HCT116 (cell line): ENCODE measurements around the gene CNTN4. TPM values are rescaled to one million over a fixed set of nuclear protein-coding genes. Genes with fewer than 3 reads are reported as not detected.

Experiments
- ATAC-seq: fragments of 200-7000 bp; cut with Tn5 transposase; 2 replicates; pipeline ENCODE4 v1.9.1; 2020; ENCODE audit warnings: mild to moderate bottlenecking, moderate library complexity
- BruUV-seq: library from RNA; stranded (reverse); fragments of 400-500 nt; replicated peaks from 2 replicates; lab custom pipeline; 2021; lab: Mats Ljungman, UMichigan
- CTCF ChIA-PET: fragments of 300-600 bp; sonication (Branson Sonifier 250); formaldehyde crosslinking; loops from one replicate; lab custom pipeline; 2021; ENCODE audit warnings: antibody characterized with exemption; lab: Charles Lee
- POLR2A ChIA-PET: fragments of 300-600, 350-600 bp; sonication (Branson Sonifier 250); formaldehyde crosslinking; loops from one replicate; lab custom pipeline; 2021; ENCODE audit warnings: antibody characterized with exemption; lab: Charles Lee
- RAD21 ChIA-PET, 2 experiments: fragments of 300-600 bp; sonication (Branson Sonifier 250); formaldehyde crosslinking; loops; one replicate each; lab custom pipeline; 2023; ENCODE audit warnings: low total read pairs in 2 of 2; ENCODE audit not compliant: uncharacterized antibody in 2 of 2, unreplicated experiment in 2 of 2, low non-redundant PET in 1 of 2; lab: Charles Lee
- DNase-seq: peaks from one replicate; pipeline ENCODE4 v3.0.0-alpha.2; 2010; ENCODE audit warnings: low read depth, low spot score
- H2AFZ ChIP-seq: fragments of 200-600 bp; shearing (Covaris generic), sonication (generic); 2 replicates; pipeline ENCODE4 v1.6.1; 2017; ENCODE audit warnings: low read depth, mixed run types, mixed read lengths, antibody characterized with exemption, low read length; ENCODE audit not compliant: poor library complexity, severe bottlenecking
- H3K27ac ChIP-seq: 2 replicates; pipeline ENCODE4 v1.5.1; 2012; ENCODE audit warnings: low read depth, low read length
- H3K27me3 ChIP-seq: fragments of 200-600 bp; sonication (generic); 2 replicates; pipeline ENCODE4 v1.6.1; 2016; ENCODE audit warnings: mixed run types, low read length, mixed read lengths; ENCODE audit not compliant: insufficient read depth
- H3K36me3 ChIP-seq, 2 experiments: fragments of 200-500 bp in 1 of 2; fragments of 200-600 bp in 1 of 2; sonication (Bioruptor generic) in 1 of 2; sonication (generic) in 1 of 2; 2 replicates each; pipeline versions ENCODE4 v1.5.1 to v1.6.1; 2014 to 2016; ENCODE audit warnings: low read length in 2 of 2, inconsistent platforms in 1 of 2, mixed read lengths in 1 of 2, mixed run types in 1 of 2; ENCODE audit not compliant: insufficient read depth in 2 of 2, control insufficient read depth in 1 of 2
- H3K4me1 ChIP-seq, 2 experiments: fragments of 200-600 bp in 1 of 2; sonication (generic) in 1 of 2; 2 replicates each; pipeline versions ENCODE4 v1.5.1 to v1.6.1; 2012 to 2017; ENCODE audit warnings: low read length in 2 of 2, inconsistent platforms in 1 of 2, mild to moderate bottlenecking in 1 of 2, mixed read lengths in 1 of 2, mixed run types in 1 of 2, moderate library complexity in 1 of 2; ENCODE audit not compliant: insufficient read depth in 2 of 2, control insufficient read depth in 1 of 2
- H3K4me2 ChIP-seq: fragments of 200-600 bp; sonication (generic); 2 replicates; pipeline ENCODE4 v1.6.1; 2017; ENCODE audit warnings: mixed run types, low read length, mixed read lengths
- H3K4me3 ChIP-seq, 2 experiments: fragments of 200-600 bp in 1 of 2; sonication (generic) in 1 of 2; replicated peaks in 1 of 2; 2 replicates each; pipeline ENCODE4 v1.5.1; 2011 to 2016; ENCODE audit warnings: low read length in 2 of 2, control low read depth in 1 of 2, low read depth in 1 of 2, mild to moderate bottlenecking in 1 of 2, mixed read lengths in 1 of 2, mixed run types in 1 of 2
- H3K79me2 ChIP-seq: fragments of 200-600 bp; sonication (generic); 2 replicates; pipeline ENCODE4 v1.6.1; 2017; ENCODE audit warnings: mild to moderate bottlenecking, mixed run types, low read length, moderate library complexity, mixed read lengths; ENCODE audit not compliant: insufficient read depth
- H3K9ac ChIP-seq: fragments of 200-600 bp; sonication (generic); 2 replicates; pipeline ENCODE4 v1.6.1; 2016; ENCODE audit warnings: low read length, mixed read lengths
- H3K9me2 ChIP-seq: fragments of 200-600 bp; sonication (generic), shearing (Covaris generic); 2 replicates; pipeline ENCODE4 v1.6.1; 2017; ENCODE audit warnings: mixed run types, mild to moderate bottlenecking, moderate library complexity; ENCODE audit not compliant: insufficient read depth
- H3K9me3 ChIP-seq, 2 experiments: fragments of 200-500 bp in 1 of 2; fragments of 200-600 bp in 1 of 2; sonication (Bioruptor generic) in 1 of 2; sonication (generic) in 1 of 2; 2 replicates each; pipeline ENCODE4 v1.6.1; 2014 to 2017; ENCODE audit warnings: low read length in 2 of 2, mixed read lengths in 2 of 2, inconsistent platforms in 1 of 2, low read depth in 1 of 2, mild to moderate bottlenecking in 1 of 2, mixed run types in 1 of 2, moderate library complexity in 1 of 2; ENCODE audit not compliant: control insufficient read depth in 1 of 2, insufficient read depth in 1 of 2
- H4K20me1 ChIP-seq: fragments of 200-600 bp; sonication (generic), shearing (Covaris generic); 2 replicates; pipeline ENCODE4 v1.6.1; 2017; ENCODE audit warnings: mixed run types, mild to moderate bottlenecking, moderate library complexity; ENCODE audit not compliant: insufficient read depth
- ATF3 ChIP-seq: IDR thresholded peaks from 2 replicates; pipeline ENCODE4 v1.6.1; 2012
- CBX3 ChIP-seq: IDR thresholded peaks from 2 replicates; pipeline ENCODE4 v1.6.1; 2012; ENCODE audit warnings: low read depth
- EGR1 ChIP-seq: IDR thresholded peaks from 2 replicates; pipeline ENCODE4 v1.6.1; 2012; ENCODE audit warnings: low read depth
- REST ChIP-seq: IDR thresholded peaks from 2 replicates; pipeline ENCODE4 v1.6.1; 2012; ENCODE audit warnings: low read depth
- TCF7L2 ChIP-seq: IDR thresholded peaks from 2 replicates; pipeline ENCODE4 v1.7.0; 2011; ENCODE audit warnings: borderline replicate concordance, inconsistent platforms; ENCODE audit not compliant: insufficient read depth, insufficient read length; ENCODE audit errors: extremely low read depth
- ZNF274 ChIP-seq: fragments of 200-500 bp; sonication (Bioruptor generic); IDR thresholded peaks from 2 replicates; pipeline ENCODE4 v1.6.1; 2014; ENCODE audit warnings: mild to moderate bottlenecking, low read depth, low read length, inconsistent platforms
- intact Hi-C: fragments of 100-400 bp; cut with micrococcal nuclease; formaldehyde crosslinking; loops from 2 replicates; pipeline ENCODE4 v1.10.0; 2022
- total RNA-seq: library from RNA; stranded (reverse); gene quantifications from one replicate; pipeline ENCODE4 v1.2.1, GENCODE V29; 2021; ENCODE audit not compliant: unreplicated experiment

The CNTN4 gene
- total RNA-seq, 1 experiment from 2014 or later, result not detected

- Histone ChIP-seq H3K9me3 (peaks cover 3 to 9% of the 10 kb centered on the region in 2 experiments; a peak in 2 of 4 replicates), H3K27ac (no peak overlapping the region)
- TF ChIP-seq CBX3 (no peak), ATF3 (no peak), ZNF274 (no peak), REST (no peak), TCF7L2 (no peak), EGR1 (no peak)
- TF ChIP-seq, all 23 proteins: peak for 0
- BruUV-seq, result no TSS peak
- H4K20me1 ChIP-seq, result no peaks in the 10 kb centered on the region
- ChIA-PET CTCF (no interaction called here), RAD21 (no interaction called here), POLR2A (no interaction called here)
- no peak for ATAC-seq
- H3K27me3 ChIP-seq, result no peaks in the 10 kb centered on the region
- H3K4me2 ChIP-seq, result no peak overlapping the region
- no peaks in the 10 kb centered on the region for H3K4me1 ChIP-seq
- no peak overlapping the region for H2AFZ ChIP-seq
- H3K9me2 ChIP-seq, result no peaks in the 10 kb centered on the region
- H3K36me3 ChIP-seq, result no peaks in the 10 kb centered on the region
- no peak overlapping the region for H3K4me3 ChIP-seq
- H3K79me2 ChIP-seq, result no peaks in the 10 kb centered on the region
- intact Hi-C loops, result no loop called here
- H3K9ac ChIP-seq, result no peak overlapping the region
- no peak for DNase-seq
Measured at GRCh38 chr3:2317521-2317920, 218.9 kb downstream of the CNTN4 start.
